GM12872 (cell line): ENCODE results near the gene RFNG.

Source experiments
- CTCF ChIP-seq: IDR thresholded peaks from 3 replicates; pipeline ENCODE4 v1.5.1; 2011; ENCODE audit warnings: low read depth, mild to moderate bottlenecking, low read length, moderate library complexity; ENCODE audit not compliant: insufficient read depth

The RFNG gene

GRCh38 chr17:82050152-82050760, 1.4 kb downstream of the RFNG start:
- TF ChIP-seq CTCF = no peak

- TF ChIP-seq CTCF = no peak
These were observed 2.1 kb downstream of the RFNG start for GRCh38 chr17:82049521-82049971.

GRCh38 chr17:82049106-82049505, 2.5 kb downstream of the RFNG start:
- TF ChIP-seq CTCF = no peak

- no peak for TF ChIP-seq CTCF
These were observed 3.0 kb downstream of the RFNG start for GRCh38 chr17:82048571-82048971.

- no peak for TF ChIP-seq CTCF
These were observed 3.6 kb downstream of the RFNG start for GRCh38 chr17:82047914-82048570.

GRCh38 chr17:82047379-82047778, 4.2 kb downstream of the RFNG start:
- no peak for TF ChIP-seq CTCF

GRCh38 chr17:82046903-82047302, 4.7 kb downstream of the RFNG start:
- no peak for TF ChIP-seq CTCF
